Muscle of back (tissue), 13 donors: ENCODE measurements around the gene P2RX3. TPM values are rescaled to one million over a fixed set of nuclear protein-coding genes. Genes with fewer than 3 reads are reported as not detected.
"Not testable (repeated sequence)": the region's sequence is repeated elsewhere in the genome, so short reads cannot be mapped to it uniquely, and the experiment has no call there.

Experiments used
- DNase-seq, 3 donors: peaks; one replicate each; pipeline versions ENCODE4 v3.0.0 to v3.0.0-alpha.2; 2013
- long read RNA-seq, 9 donors: transcript quantifications; one replicate each; lab custom pipeline, GENCODE V29; 2026
- polyA plus RNA-seq, 10 donors: library from polyadenylated mRNA; unstranded; fragments of 120-200 nt; gene quantifications; one replicate each; pipeline ENCODE4 v1.2.1, GENCODE V29; 2013; ENCODE audit not compliant: insufficient read length in 10 of 10

P2RX3 gene
- polyA plus RNA-seq: 1 to 10 TPM; 1.9 to 7.0 (median 4.1) TPM
- long read RNA-seq, donor 1: 0 reads
- long read RNA-seq, donor 2: 0 reads
- long read RNA-seq, donor 3: 0 reads
- long read RNA-seq, donor 4: 0 reads
- long read RNA-seq, donor 5, partial matches to known transcripts: 0 of 1 reads
- long read RNA-seq, donor 5, other reads (novel, unspliced or antisense): 0 of 1 reads
- long read RNA-seq, donor 6: 0 reads
- long read RNA-seq, donor 7, partial matches to known transcripts: 0 of 1 reads
- long read RNA-seq, donor 7, other reads (novel, unspliced or antisense): 0 of 1 reads
- long read RNA-seq, donor 8, partial matches to known transcripts: 0 of 3 reads
- long read RNA-seq, donor 8, other reads (novel, unspliced or antisense): 0 of 3 reads
- long read RNA-seq, donor 9: 0 reads

DNA sequence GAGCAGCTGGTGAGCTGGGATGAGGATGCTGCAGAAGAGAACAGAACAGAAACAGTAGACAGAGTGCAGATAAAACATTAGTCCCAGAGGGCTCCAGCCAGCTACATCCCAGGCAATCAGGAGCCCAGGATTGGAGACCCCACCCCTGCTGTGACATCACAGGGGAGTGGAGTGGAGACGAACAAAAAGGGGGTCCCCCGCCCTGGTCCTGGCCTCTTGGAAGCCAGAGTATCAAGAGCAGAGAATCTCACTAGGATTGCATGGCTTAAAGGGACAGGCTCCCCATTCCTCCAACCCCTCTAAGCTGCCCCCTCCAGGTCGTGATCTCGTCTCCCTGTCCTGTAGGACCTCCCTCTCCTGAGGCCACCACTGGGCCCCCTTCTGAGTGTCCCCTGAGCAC is at the start of gene P2RX3:
TSS of gene P2RX3 (plus strand) at position 211 of the 400 bp plus-strand sequence. CDS start 199 bp downstream, outside the sequence.
- peak in 1 of 3 donors; percentile 83 for DNase-seq

DNA sequence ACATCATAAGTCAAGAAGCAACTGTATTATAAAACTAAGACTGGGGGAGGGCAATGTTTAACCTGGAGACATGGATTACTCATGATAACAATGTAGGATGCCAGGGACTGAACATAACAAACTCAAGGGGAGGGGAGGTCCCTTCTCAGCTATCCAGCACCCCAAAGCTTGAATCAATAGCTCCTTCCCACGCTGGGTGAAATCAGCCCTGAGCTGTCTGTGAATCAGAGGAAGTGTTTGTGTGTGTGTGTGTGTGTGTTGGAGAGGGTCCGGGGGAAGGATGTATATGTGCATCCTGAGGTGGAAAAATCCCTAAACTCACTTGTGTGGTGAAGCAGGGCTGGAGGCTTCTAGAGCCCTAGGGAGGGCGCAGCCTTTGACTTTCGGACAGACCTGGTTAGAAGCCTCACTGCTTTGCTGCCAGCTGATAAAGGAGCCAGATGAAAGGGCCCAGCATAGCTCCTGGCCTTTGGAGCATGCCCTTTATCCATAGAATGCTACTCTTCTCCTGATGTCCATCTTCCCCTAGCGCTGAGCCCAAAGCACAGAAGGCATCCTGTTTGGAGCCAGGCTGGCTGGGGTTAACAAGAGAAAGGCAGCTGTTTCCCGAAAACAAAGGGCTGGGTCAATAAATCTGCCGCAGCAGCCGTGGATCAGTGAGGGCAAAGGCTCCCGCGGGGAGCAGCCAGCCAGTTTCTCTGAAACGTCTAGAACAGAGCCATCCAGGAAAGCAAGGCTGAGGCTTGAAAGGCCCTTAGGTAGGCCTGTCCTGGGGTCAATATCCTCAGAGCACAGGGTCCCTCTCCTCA is 49.2 kb upstream of the P2RX3 start:
- DNase-seq: peak in 1 of 3 donors; percentile 51

DNA sequence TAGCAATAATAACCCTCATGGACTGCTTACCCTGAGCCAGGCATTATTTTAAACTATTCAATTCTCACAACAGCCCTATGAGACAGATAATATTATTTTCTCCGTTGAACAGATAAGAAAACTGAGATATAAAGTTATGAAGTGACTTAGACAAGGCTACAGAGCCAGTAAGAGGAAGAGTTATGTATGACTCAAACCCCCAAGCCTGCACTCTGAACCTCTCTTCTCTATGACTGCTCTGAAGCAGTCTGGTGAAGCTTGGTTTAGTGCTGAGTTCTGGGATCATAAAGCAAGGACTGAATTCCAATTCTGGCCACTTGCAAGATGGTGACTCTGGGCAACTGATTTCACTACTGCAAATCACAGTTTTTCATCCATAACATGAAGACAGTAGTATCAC is 47.9 kb upstream of the P2RX3 start:
- DNase-seq: no peak

DNA sequence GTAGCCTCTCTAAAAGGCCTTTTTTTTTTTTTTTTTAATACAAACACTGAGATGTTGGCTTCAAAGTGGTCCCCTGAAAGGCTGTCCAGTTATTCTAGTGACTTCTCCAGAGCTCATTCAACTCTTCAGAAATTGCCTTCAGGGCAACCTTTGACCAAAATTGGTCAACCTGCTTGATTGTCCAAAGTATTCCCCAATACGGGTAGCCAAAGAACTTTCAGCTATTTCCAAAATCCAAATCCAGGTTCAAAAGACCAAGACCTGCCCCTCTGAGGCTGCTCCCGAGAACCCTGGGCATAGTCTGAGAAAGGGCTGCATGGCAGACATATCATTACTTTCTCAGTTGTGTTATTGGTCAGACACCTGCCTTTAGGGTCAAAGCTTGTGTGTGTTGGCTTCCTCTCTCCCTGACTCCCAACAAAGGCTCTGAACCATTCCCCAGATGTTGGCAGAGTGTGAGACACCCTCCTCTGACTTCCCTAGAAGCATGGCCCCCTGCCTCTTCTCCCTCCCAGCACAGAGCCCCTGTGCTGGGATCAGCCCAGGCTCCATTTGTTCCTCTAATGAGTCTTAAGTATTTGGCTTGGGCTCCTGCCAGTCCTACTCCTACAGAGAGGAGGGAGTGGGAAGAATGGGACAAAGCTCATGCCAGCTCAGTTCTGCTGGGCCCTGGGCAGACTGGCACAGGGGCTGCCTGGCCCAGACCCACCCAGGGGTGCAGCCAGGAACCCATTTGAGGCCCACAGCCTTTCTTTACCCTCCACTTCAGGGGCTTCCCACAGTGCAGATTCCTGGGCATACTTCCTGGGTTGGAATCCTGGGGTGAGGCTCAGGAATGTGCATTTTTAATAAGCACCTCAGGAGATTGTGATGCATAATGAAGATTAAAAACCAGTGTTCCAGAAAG is 43.7 kb upstream of the P2RX3 start:
- DNase-seq: no peak

DNA sequence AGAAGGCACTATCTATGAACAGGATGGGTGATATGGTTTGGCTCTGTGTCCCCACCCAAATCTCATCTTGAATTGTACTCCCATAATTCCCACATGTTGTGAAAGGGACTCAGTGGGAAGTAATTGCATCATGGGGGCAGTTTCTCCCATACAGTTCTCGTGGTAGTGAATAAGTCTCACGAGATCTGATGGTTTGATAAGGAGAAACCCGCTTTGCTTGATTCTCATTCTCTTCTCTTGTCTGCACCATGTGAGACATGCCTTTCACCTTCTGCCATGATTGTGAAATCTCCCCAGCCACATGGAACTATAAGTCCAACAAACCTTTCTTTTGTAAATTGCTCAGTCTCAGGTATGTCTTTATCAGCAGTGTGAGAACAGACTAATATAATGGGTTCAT is 41.9 kb upstream of the P2RX3 start:
- DNase-seq: not testable (repeated sequence)

DNA sequence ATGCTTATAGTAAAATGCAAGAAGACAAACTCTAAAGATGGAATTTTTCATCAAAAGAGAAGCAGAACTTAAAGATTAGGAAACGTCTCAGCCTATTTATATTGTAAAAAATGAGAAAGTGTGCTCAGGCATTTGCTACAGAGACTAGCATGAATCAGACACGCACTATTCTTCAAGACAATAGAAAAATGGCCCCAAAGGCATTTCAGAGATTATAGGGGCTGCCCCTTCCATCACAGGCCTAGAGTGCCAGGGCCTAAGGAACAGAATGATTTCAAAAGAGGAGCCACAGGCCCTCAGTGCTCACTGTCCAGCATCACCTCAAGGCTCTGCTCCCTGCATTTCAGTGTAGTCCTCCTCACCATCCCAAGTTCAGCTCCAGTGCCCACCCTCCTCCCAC is 40.9 kb upstream of the P2RX3 start:
- no peak for DNase-seq

DNA sequence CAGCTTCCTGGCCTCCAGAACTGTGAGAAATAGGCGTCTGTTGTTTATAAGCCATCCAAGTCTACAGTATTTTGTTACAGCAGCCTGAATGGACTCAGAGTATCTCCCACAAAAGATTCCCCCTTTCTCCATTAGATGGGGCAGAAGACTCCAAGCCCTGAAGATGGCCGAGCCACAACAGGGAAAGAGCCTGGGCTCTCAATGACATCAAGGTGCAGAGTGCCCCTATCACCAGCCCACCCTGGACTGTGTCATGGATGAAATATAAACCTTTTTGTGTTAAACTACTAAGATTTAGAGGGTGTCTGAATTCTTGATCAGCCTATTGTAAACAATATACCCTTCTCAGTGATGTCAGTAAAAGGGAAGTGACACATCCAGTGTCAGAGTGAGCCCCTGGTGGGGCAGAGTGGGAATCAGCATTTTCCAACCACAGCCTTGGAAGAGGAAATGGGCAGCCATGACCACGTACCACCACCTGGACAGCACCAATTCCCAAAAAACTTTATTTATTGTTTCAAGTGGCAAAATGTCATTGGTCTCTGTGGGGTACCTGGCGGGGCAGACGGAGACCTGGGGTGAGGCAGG is 38.9 kb upstream of the P2RX3 start:
- no peak for DNase-seq

DNA sequence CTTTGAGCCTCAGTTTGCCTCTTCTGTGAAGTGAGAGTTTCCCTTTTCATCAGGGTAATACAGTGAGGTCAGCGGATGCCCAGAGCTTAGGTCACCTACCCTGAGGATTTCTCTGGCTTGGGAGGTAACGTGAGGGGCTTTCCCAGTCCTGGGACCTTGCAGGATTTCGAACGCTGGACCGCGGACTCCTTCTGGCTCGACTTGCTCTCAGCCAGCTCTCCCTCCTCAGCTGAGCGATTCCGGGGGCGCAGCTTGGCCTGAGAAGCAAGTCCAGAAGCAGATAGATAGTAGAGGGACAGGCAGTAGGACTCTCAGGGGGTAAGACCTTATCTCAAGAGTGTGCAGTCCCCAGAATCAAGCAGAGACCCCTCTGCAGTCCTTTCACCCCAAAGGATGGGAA is 37.4 kb upstream of the P2RX3 start:
- no peak for DNase-seq

DNA sequence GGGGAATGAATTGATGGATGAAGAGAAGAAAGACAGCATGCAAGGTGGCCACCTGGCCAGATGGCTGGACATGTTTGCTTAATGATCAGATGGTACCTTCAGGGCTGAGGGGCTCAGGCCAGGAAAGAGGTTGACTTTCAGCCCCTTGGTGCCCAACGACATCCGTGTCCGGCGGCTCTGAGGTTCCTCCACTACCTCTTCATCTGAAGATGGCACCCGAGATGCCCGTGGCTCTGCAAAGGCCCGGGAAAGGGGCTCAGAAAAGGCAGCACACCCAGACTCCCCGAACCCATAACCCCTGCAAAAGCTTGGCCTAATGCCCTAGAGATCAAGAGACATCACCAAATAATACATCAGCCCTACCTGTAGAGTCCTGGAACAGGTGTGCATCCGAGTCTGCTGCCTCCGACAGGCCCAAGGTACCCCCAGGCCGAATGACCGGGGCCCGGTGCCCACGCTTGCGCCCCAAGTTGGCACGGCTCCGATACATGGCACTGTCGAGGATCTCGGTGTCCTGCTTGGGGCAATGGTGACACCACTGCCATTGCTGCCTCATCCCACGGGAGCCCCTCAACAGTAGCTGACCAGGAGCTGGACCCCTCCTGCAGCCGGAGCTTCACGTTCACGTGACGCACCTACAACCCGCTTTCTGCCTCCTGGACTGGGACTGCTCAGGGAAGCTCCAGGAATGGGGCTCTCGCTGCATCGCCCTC is 36.3 kb upstream of the P2RX3 start:
- DNase-seq: no peak

DNA sequence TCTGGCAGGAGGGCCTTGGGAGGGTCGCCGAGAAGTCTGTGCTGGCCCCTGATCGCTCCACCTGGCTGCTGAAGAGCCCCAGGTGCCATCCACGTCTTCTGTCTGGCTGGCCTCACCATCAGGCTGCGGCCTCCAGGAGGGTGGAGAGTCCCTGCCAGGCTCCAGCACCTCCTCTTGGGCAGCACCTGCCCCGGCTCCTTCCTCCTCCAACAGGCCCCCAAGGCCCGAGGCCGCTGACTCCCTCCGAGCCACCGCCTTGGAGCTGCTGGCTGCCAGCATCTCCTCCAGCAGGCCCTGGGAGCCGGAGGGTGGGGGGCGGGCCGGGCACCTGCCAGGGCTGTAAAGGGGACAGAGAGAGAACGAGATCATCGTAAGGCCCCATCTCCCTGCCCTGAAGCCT is 35.7 kb upstream of the P2RX3 start:
- DNase-seq: no peak

DNA sequence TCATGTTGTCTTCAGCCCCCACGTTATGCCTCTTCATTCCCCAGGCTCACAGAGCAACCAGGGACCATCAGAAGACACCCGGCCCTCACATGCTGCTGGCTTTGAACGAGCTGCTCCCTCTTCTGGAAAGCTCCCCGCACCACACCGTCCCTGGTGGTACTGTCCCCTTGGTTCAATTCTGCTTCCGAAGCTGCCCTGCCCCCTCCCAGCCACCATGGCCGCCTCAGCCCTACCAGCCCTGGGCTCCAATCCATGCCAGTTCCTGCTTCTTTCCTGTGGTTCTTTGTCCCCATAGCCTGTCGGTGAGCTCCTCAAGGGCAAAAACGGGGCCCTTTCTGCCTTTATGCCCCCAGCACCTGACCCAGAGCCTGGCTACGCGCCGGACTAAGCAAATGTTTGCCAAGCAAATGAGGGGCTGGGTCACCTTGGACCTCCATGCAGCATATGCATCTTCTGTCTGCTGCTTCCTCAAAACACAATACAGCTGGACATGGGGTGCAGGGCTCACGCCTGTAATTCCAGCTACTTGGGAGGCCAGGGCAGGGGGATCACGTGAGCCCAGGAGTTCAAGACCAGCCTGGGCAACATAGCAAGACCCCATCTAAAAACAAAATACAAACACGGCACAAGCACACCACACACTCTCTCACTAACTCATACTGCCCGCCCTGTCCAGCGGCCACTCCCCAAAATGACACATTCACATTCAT is 34.7 kb upstream of the P2RX3 start:
- no peak for DNase-seq

DNA sequence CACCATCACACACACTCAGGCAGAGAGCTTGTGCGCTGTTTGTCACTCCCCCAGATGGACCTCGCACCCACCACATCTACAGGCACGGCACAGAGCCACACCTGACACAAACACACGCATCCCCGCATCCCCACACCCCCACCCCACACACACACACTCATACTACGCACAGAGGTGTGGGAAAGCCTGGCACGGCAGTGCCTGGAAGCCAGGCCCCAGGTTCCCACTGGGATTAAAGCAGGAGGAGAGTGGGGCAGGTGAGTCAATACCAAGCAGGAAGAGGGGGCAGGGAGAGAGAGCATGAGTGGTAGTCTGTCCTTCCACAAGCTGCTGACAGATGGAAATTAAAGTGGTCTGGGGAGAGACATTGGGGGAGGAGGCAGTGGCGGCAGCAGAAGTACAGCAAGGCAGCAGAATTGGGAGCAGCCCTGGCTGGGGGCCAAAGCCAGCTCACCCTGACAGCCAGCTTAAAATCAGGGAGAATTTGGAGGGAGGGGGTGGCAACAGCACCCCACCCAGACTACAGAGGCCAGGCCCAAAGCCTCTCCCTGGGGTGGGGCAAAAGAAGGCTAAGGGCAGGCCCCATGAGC is 34.1 kb upstream of the P2RX3 start:
- DNase-seq: no peak

DNA sequence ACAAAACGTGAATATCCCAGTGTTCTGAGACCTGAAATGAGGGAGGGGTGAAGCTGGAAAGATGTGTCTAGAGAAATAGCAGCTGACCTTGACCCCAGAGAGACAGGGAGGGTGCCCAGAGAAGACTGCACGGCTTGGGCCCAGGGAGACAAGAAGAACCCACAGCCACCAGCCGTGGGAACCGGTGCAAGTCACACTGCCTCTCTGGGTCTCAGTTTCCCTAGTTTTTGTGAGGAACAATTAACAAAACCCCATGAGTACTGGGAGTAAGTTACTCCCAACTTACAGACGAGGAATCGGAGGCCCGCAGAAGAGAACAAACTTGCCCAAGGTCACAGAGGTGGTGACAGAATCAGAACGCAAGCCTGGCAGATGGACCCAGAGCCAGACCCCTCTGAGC is 32.6 kb upstream of the P2RX3 start:
- no peak for DNase-seq

DNA sequence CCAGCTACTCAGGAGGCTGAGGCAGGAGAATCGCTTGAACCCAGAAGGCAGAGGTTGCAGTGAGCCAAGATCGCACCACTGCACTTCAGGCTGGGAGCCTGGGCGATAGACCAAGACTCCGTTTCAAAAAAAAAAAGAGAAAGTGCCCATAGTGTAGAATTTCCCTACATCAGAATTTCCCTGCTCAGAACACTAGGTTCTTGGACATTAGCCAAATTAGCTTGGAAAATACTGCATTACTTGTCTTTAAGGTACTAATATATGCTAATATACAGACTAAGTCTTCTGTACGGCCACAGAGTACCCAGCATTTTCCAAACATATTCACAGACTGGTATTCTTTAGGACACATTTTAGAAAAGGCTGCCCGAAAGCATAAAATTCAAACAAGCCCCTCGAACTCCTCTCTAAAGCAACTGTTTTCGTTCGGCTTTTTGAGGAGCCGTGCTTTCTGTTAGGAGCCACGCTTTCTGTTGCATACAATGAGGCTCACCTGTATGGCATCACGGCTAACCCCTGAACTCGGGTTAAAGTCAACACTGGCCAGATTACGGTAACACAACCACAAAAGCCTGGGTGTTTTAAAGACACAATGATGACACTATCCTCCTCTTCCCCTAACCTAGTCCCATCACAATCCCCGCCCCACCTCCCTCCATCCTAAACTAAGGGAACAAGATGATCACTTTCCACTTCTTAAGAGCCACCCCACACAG is 31.8 kb upstream of the P2RX3 start:
- DNase-seq: no peak

DNA sequence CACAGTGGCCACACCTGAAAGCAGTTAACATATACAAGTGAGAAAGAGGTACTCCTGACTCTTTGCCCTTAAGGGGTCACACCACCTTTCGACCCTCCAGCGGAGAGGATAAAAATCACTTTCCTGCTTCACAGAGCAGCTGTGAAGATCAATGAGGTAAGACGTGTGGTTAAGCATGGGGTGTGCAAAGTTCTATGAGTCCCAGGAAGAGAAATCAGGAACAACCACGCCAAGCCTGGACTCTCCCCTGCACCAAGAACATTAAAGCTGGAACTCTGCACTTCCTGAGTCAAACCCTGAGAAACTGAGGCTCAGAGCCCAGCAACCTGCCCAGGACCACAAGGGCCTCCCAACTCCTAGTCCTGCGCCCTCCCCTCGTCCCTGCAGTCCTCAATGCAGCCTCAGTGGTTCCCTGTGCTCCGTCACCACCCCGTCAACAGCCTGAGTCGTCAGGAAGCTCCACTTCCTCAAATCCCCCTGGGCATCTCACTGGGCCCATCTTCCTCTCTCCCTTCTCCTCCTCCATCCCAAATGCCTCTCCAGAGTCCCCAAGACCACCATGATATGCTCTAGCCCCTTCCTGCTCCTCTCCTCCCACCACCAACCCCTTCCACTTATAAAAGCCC is 31.1 kb upstream of the P2RX3 start:
- DNase-seq: no peak

DNA sequence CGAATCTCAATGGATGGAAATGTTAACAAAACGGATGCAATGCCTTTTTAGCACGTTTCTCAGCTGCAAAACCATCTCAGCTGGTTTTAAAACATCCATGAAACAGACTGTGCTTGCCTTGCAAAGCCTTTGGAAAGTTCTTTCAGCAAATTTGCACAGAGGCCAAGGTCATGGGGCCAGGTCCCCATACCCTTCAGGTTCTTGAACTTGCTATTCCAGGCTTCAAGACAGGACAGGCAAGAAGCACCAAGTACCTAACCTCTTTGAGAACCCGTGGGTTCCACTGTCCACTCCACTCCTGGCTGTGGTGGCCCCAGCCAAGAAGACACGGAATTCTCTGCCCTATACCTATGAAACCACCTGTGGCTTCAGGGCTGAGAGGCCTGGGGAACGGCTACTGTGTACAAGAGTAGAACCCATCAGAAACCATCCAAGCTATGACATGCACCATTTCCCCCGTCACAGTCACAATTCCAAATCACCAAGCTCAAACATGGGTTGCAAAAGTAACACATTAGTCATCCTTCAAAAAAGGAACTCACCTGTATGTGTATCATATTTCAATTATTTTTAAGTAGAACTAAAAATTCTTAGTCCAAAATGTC is 30.4 kb upstream of the P2RX3 start:
- DNase-seq: no peak

DNA sequence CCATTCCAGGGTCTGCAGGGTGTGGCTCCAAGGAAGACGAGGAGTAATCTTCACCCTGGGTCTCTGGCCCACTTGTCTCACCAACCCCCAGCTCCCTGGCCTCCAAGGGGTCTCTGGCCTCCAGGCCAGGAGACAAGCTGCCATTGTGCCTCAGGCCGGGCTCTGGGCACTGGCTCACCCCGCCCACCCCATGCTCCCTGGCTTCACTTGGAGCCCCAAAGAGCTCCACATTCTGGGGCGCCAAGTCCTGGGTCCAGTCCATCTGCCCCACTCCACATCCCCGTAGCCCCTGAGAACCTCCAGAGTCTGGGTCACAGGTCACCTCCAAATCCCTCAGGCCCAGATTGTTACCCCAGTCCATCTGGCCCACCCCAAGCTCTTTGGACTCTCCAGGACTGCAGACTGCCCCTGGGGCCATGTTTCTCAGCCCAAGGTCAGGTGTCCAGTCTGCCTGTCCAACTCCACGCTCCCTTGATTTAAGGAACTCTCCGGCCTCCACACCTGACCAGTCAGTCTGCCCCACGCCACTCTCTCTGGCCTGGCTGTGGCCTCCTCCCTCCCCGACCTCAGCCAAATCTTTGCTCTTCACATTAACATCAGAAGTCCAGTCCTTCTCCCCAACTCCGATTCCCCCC is 29.6 kb upstream of the P2RX3 start:
- DNase-seq: no peak
